H1 (cell line): ENCODE measurements around the gene ALK. TPM values are rescaled to one million over a fixed set of nuclear protein-coding genes. Genes with fewer than 3 reads are reported as not detected.

ENCODE experiments used
- BCL11A ChIP-seq, 2 experiments: IDR thresholded peaks; one replicate each; pipeline ENCODE4 v1.6.1; 2011; ENCODE audit warnings: low read depth in 2 of 2, low read length in 2 of 2, mild to moderate bottlenecking in 2 of 2
- GTF2F1 ChIP-seq: IDR thresholded peaks from 2 replicates; pipeline ENCODE4 v1.6.1; 2012; ENCODE audit warnings: low read depth, low read length, improper control_type of control experiment, borderline replicate concordance
- POLR2A ChIP-seq, 2 experiments: IDR thresholded peaks; 1 replicate in 1 of 2; 2 replicates in 1 of 2; pipeline ENCODE4 v1.6.1; 2011; ENCODE audit warnings: low read depth in 2 of 2, low read length in 2 of 2, mild to moderate bottlenecking in 2 of 2; ENCODE audit errors: control extremely low read depth in 1 of 2
- USF2 ChIP-seq: IDR thresholded peaks from 2 replicates; pipeline ENCODE4 v1.6.1; 2011; ENCODE audit warnings: low read length, improper control_type of control experiment
- polyA plus RNA-seq, 7 experiments: library from polyadenylated mRNA; depleted of rRNA in 3 of 7; stranded (reverse) in 5 of 7; unstranded in 2 of 7; fragments of >200 nt in 5 of 7; fragments of 200-250 nt in 2 of 7; gene quantifications; 1 replicate in 5 of 7; 2 replicates in 1 of 7; 4 replicates in 1 of 7; pipeline versions ENCODE4 v1.2.1 to v1.2.3, GENCODE V29; 2011 to 2013; ENCODE audit warnings: missing spikeins in 2 of 7, mixed read lengths in 2 of 7
- total RNA-seq: library from RNA; stranded (reverse); fragmentation: NEBNext Ultra II Directional; extraction: Animal tissue kit (Norgen Biotek cat#: 25700); gene quantifications from 2 replicates; pipeline ENCODE4 v1.2.1, GENCODE V29; 2021

Gene ALK
- total and polyA plus RNA-seq, 2 of the 8 experiments (the other 6 are each of a cell fraction or from before 2014, with no cell fraction given): 0.02 to 0.09 TPM

GRCh38 chr2:29931818-29932217 lies 10.4 kb upstream of the ALK start (continued):
- TF ChIP-seq GTF2F1 (no peak), BCL11A (IDR thresholded peaks at IDR 0.05; ENCODE audit: low read depth in 2 of 2, low read length in 2 of 2) (no peak), POLR2A (IDR thresholded peaks at IDR 0.05; ENCODE audit: control extremely low read depth in 1 of 2, low read depth in 2 of 2, low read length in 2 of 2) (no peak), USF2 (no peak)
